Kidney epithelial cell (primary cell): ENCODE measurements around the gene BCLAF1. TPM values are rescaled to one million over a fixed set of nuclear protein-coding genes. Genes with fewer than 3 reads are reported as not detected.
A peak's percentile ranks its signal among the peaks of the same experiment; 100 is the strongest.
"Not testable (repeated sequence)": the region's sequence is repeated elsewhere in the genome, so short reads cannot be mapped to it uniquely, and the experiment has no call there.

Experiments
- DNase-seq: peaks from one replicate; pipeline ENCODE4 v3.0.0-alpha.2; 2010; ENCODE audit warnings: low read depth
- H3K27me3 ChIP-seq: 2 replicates; pipeline ENCODE4 v1.6.0; 2011; ENCODE audit warnings: low read length; ENCODE audit not compliant: control insufficient read depth, insufficient read depth
- H3K36me3 ChIP-seq: 2 replicates; pipeline ENCODE4 v1.5.1; 2011; ENCODE audit warnings: low read length; ENCODE audit not compliant: control insufficient read depth, insufficient read depth
- H3K4me3 ChIP-seq: 2 replicates; pipeline ENCODE4 v1.5.1; 2011; ENCODE audit warnings: low read depth, mild to moderate bottlenecking, control low read depth, low read length
- CTCF ChIP-seq: IDR thresholded peaks from 2 replicates; pipeline ENCODE4 v1.5.1; 2011; ENCODE audit warnings: mild to moderate bottlenecking, moderate library complexity, low read length, control low read depth, inconsistent platforms; ENCODE audit not compliant: insufficient read depth, poor library complexity, severe bottlenecking
- total RNA-seq: library from RNA; depleted of rRNA; stranded (reverse); fragments of >200 nt; gene quantifications from 2 replicates; pipeline ENCODE4 v1.2.3, GENCODE V29; 2015

Gene BCLAF1
- total RNA-seq, 1 donor from 2014 or later, result 97.9 TPM

GRCh38 chr6:136226027-136226673 is 63.5 kb downstream of the BCLAF1 start:
- H3K27me3 ChIP-seq, result no peaks in the 10 kb centered on the region
- no peaks in the 10 kb centered on the region for H3K36me3 ChIP-seq
- peak; percentile 100 for TF ChIP-seq CTCF
- H3K4me3 ChIP-seq, result no peak overlapping the region
- no peak for DNase-seq

GRCh38 chr6:136225496-136225895 is 64.2 kb downstream of the BCLAF1 start:
- no peak for DNase-seq
- no peak for TF ChIP-seq CTCF
- Histone ChIP-seq H3K27me3 (no peaks in the 10 kb centered on the region), H3K36me3 (no peaks in the 10 kb centered on the region), H3K4me3 (no peak overlapping the region)

- not testable (repeated sequence) for H3K36me3 ChIP-seq, H3K4me3 ChIP-seq, H3K27me3 ChIP-seq, DNase-seq
Observed at GRCh38 chr6:136224974-136225373, 64.7 kb downstream of the BCLAF1 start.

- Histone ChIP-seq H3K27me3 (no peaks in the 10 kb centered on the region), H3K4me3 (no peak overlapping the region), H3K36me3 (no peaks in the 10 kb centered on the region)
- TF ChIP-seq CTCF, result no peak
- DNase-seq, result no peak
Observed at GRCh38 chr6:136216503-136217401, 72.9 kb downstream of the BCLAF1 start.

DNA sequence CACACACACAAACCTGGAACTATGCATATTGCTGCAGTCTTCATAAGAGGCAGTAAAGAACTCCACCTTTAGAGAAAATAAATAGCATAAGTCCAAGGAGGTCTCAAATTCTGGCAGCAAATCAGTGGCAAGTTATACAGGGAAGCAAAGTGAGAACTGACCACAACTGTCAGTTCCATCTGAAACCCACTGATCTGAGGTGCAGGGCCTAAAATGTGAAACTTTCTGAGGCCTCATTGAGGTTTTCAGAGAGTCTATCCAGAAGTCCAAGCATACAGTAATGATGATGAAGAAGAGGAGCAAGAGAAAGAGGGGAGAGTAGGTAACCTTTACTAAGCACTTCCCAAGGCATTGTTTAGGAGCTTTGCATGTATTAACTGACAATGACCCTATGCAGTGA is 75.8 kb downstream of the BCLAF1 start:
- TF ChIP-seq CTCF, result no peak

DNA sequence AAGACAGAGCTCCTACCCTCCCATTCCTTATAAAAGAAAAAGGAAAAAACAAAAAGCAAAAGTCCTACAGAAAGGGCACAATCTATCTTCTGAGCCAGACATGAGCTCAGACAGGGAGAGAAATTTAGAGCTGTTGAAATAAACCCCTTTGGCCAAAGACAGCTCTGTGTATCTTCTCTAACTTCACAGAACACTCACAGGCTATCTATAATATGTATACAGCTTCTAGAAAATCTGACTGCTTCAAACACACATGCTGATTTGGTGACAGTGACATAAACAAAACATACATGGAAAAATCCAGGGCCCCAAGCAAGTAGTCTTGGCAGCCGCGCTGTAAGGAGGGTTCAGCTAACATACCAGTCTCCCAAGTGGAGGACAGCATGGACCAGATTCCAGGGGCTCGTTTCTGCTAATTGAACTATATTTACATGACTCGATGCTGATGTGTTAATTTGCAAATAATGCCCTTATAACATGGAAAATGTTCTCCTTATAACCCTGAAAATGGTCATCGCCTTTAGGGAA is 76.6 kb downstream of the BCLAF1 start:
- Histone ChIP-seq H3K4me3 (no peak overlapping the region), H3K27me3 (no peaks in the 10 kb centered on the region), H3K36me3 (no peaks in the 10 kb centered on the region)
- TF ChIP-seq CTCF, result no peak
- no peak for DNase-seq

More for the DNA sequence above, 75.8 kb downstream of the BCLAF1 start:
- Histone ChIP-seq H3K27me3 (no peaks in the 10 kb centered on the region), H3K4me3 (no peak overlapping the region), H3K36me3 (no peaks in the 10 kb centered on the region)
- DNase-seq, result no peak
